Liver (tissue), 3 donors: ENCODE data around the gene SEBOX.

Source experiments
- CTCF ChIP-seq: fragments of 150-350 bp; IDR thresholded peaks from 2 replicates; pipeline ENCODE4 v1.5.1; 2017; ENCODE audit warnings: improper control_type of control experiment, low read depth, low read length; ENCODE audit not compliant: missing input control
- EGR1 ChIP-seq, 2 donors: IDR thresholded peaks; 2 replicates each; pipeline ENCODE4 v1.6.1; 2016 to 2018; ENCODE audit warnings: antibody characterized with exemption in 2 of 2, low read depth in 2 of 2
- GABPA ChIP-seq, 2 donors: IDR thresholded peaks in 1 of 2; conservative IDR thresholded peaks in 1 of 2; 2 replicates each; pipeline ENCODE4 v1.6.1; 2016; ENCODE audit warnings: antibody characterized with exemption in 2 of 2, mild to moderate bottlenecking in 1 of 2, moderate library complexity in 1 of 2
- RAD21 ChIP-seq, 2 donors: IDR thresholded peaks; 2 replicates each; pipeline ENCODE4 v1.6.1; 2016; ENCODE audit warnings: antibody characterized with exemption in 2 of 2, mild to moderate bottlenecking in 2 of 2
- REST ChIP-seq: IDR thresholded peaks from 2 replicates; pipeline ENCODE4 v1.6.1; 2016; ENCODE audit warnings: antibody characterized with exemption, mild to moderate bottlenecking
- donor health status: healthy.
- donor health status: healthy.

- no peak for TF ChIP-seq RAD21 (IDR thresholded peaks at IDR 0.05)
- TF ChIP-seq CTCF: no peak
- no peak for TF ChIP-seq EGR1 (IDR thresholded peaks at IDR 0.05; ENCODE audit: low read depth in 2 of 2)
- no peak for TF ChIP-seq REST
- no peak for TF ChIP-seq GABPA (IDR thresholded peaks at IDR 0.05 in 1 of 2, conservative IDR thresholded peaks at IDR 0.05 in 1 of 2)
These were observed 7.9 kb upstream of the SEBOX start for GRCh38 chr17:28372945-28373274.
